Gastrocnemius medialis (tissue), 4 donors: ENCODE results near the gene SELENOS. TPM values are rescaled to one million over a fixed set of nuclear protein-coding genes. Genes with fewer than 3 reads are reported as not detected.

Source experiments
- ATAC-seq, 2 donors: fragments of 150-250 bp; one replicate each; pipeline ENCODE4 v1.9.1; 2016
- DNase-seq, 2 donors: peaks; one replicate each; pipeline ENCODE4 v3.0.0-alpha.2; 2019
- H3K27ac ChIP-seq, 4 donors: fragments of 200-600 bp; sonication (generic); 1 replicate in 1 of 4; 2 replicates in 3 of 4; pipeline ENCODE4 v1.5.1; 2016 to 2018; ENCODE audit warnings: mild to moderate bottlenecking in 2 of 4, moderate library complexity in 1 of 4
- H3K27me3 ChIP-seq, 3 donors: fragments of 200-600 bp; sonication (generic) in 2 of 3; 1 replicate in 1 of 3; 2 replicates in 2 of 3; pipeline versions ENCODE4 v1.5.1 to v1.6.0; 2016 to 2019; ENCODE audit warnings: mild to moderate bottlenecking in 1 of 3, moderate library complexity in 1 of 3
- H3K36me3 ChIP-seq, 2 donors: fragments of 200-600 bp; sonication (generic) in 1 of 2; one replicate each; pipeline ENCODE4 v1.5.1; 2017 to 2018
- H3K4me1 ChIP-seq, 2 donors: fragments of 200-600 bp; sonication (generic) in 1 of 2; one replicate each; pipeline ENCODE4 v1.5.1; 2016 to 2017; ENCODE audit warnings: mild to moderate bottlenecking in 2 of 2
- H3K4me3 ChIP-seq, 4 donors: fragments of 200-600 bp; sonication (generic) in 3 of 4; 1 replicate in 1 of 4; 2 replicates in 3 of 4; pipeline ENCODE4 v1.5.1; 2016 to 2019; ENCODE audit warnings: mild to moderate bottlenecking in 2 of 4
- H3K9me3 ChIP-seq, 3 donors: fragments of 200-600 bp; sonication (generic) in 2 of 3; 1 replicate in 1 of 3; 2 replicates in 2 of 3; pipeline ENCODE4 v1.5.1; 2016 to 2019
- POLR2A ChIP-seq, 2 donors: fragments of 450-650 bp; IDR thresholded peaks; one replicate each; pipeline ENCODE4 v1.6.1; 2017; ENCODE audit warnings: antibody characterized with exemption in 2 of 2, mild to moderate bottlenecking in 2 of 2, moderate library complexity in 2 of 2
- in situ Hi-C, 4 donors: fragments of 200-750 bp; cut with MboI; loops; one replicate each; pipeline versions ENCODE4 v1.15.0 to v1.8.0; 2017; ENCODE audit warnings: low sequenced_read_pairs in 4 of 4
- intact Hi-C: fragments of 100-400 bp; cut with DNase I; formaldehyde crosslinking; loops from one replicate; pipeline ENCODE4 v1.15.1; 2023; ENCODE audit warnings: low total_unique reads
- total RNA-seq, 4 donors: library from RNA; depleted of rRNA; stranded (reverse); fragments of >200 nt; gene quantifications; one replicate each; pipeline versions ENCODE4 v1.1.0 to v1.2.3, GENCODE V29; 2016
- TF ChIP-seq, protein P1 (sequence below), 5 experiments: fragments of 450-650 bp in 3 of 5; fragments of 200-600 bp in 2 of 5; sonication (generic) in 2 of 5; IDR thresholded peaks in 4 of 5; conservative IDR thresholded peaks in 1 of 5; 1 replicate in 4 of 5; 2 replicates in 1 of 5; pipeline ENCODE4 v1.5.1; 2016 to 2019; ENCODE audit warnings: antibody characterized with exemption in 5 of 5, mild to moderate bottlenecking in 3 of 5, moderate library complexity in 3 of 5

Gene SELENOS
- total RNA-seq, 4 donors from 2014 or later: 74.9 to 106 (median 89.1) TPM

- intact Hi-C loops: loop anchor here (10.0 kb wide), 1 partner anchor 67 kb away; no protein-coding TSS in a partner anchor
Observed at GRCh38 chr15:101307897-101308603, 30.8 kb upstream of the SELENOS start.

GRCh38 chr15:101307048-101307896 lies 30.0 kb upstream of the SELENOS start:
- TF ChIP-seq, protein P1, sequence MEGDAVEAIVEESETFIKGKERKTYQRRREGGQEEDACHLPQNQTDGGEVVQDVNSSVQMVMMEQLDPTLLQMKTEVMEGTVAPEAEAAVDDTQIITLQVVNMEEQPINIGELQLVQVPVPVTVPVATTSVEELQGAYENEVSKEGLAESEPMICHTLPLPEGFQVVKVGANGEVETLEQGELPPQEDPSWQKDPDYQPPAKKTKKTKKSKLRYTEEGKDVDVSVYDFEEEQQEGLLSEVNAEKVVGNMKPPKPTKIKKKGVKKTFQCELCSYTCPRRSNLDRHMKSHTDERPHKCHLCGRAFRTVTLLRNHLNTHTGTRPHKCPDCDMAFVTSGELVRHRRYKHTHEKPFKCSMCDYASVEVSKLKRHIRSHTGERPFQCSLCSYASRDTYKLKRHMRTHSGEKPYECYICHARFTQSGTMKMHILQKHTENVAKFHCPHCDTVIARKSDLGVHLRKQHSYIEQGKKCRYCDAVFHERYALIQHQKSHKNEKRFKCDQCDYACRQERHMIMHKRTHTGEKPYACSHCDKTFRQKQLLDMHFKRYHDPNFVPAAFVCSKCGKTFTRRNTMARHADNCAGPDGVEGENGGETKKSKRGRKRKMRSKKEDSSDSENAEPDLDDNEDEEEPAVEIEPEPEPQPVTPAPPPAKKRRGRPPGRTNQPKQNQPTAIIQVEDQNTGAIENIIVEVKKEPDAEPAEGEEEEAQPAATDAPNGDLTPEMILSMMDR (IDR thresholded peaks at IDR 0.05 in 4 of 5, conservative IDR thresholded peaks at IDR 0.05 in 1 of 5): no peak
- TF ChIP-seq POLR2A (IDR thresholded peaks at IDR 0.05): no peak
- intact Hi-C loops (loop anchor here (10.0 kb wide), 1 partner anchor 68 kb away; no protein-coding TSS in a partner anchor), in situ Hi-C loops (no loop called here)
- Histone ChIP-seq H3K27me3 (no peaks in the 10 kb centered on the region), H3K36me3 (peaks cover 0 to 8% of the 10 kb centered on the region in 2 donors), H3K27ac (no peak overlapping the region), H3K9me3 (no peaks in the 10 kb centered on the region), H3K4me1 (no peaks in the 10 kb centered on the region), H3K4me3 (no peak overlapping the region)
- ATAC-seq: no peak
- DNase-seq: no peak

More at GRCh38 chr15:101307897-101308603, 30.8 kb upstream of the SELENOS start:
- no peaks in the 10 kb centered on the region for H3K27me3 ChIP-seq
- no peak for TF ChIP-seq POLR2A (IDR thresholded peaks at IDR 0.05)
- TF ChIP-seq, protein P1 (IDR thresholded peaks at IDR 0.05 in 4 of 5, conservative IDR thresholded peaks at IDR 0.05 in 1 of 5): no peak
- no peak for DNase-seq
- in situ Hi-C loops: no loop called here
- H3K9me3 ChIP-seq: no peaks in the 10 kb centered on the region
- no peak overlapping the region for H3K27ac ChIP-seq
- ATAC-seq: no peak
- H3K4me3 ChIP-seq: no peak overlapping the region
- H3K4me1 ChIP-seq: no peaks in the 10 kb centered on the region
- peaks cover 0 to 11% of the 10 kb centered on the region in 2 donors for H3K36me3 ChIP-seq

DNA sequence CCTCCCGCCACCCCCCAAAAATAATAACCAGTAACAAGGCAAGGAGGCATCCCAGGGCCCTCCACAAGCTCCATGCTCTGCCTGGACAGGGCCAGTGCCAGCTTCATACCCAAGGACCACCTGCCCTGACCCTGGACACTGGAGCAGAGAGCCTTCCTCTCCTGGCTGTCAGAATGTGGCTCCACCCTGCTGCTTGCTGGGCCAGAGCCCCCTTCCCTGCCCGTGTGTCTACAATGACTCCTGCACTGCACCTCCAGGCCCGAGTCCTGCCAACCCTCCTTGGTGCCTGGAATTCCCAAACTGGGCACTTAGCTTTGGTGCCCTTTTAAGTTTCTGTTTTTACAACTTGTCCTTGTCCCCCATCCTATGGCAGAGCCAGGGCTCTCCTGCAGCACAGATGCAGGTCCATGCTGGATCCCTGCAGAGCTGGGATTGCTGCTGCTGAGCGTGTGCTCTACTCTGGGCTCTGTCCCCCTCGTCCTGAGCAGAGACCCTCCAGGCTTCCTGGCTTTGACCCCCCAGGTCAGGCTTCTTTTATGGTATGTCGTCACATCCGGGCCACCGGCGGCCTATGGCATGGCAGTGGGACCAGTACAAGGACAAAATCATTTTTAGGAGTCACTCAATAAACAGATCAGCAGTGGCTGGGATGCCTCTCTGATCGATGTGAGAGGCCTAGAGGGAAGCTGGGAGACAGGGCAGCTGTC lies 29.2 kb upstream of the SELENOS start:
- Histone ChIP-seq H3K4me1 (no peaks in the 10 kb centered on the region), H3K9me3 (no peaks in the 10 kb centered on the region), H3K27me3 (no peaks in the 10 kb centered on the region), H3K4me3 (no peak overlapping the region), H3K36me3 (peaks cover 0 to 8% of the 10 kb centered on the region in 2 donors), H3K27ac (no peak overlapping the region)
- intact Hi-C loops (loop anchor here (10.0 kb wide), 1 partner anchor 68 kb away; no protein-coding TSS in a partner anchor), in situ Hi-C loops (no loop called here)
- no peak for TF ChIP-seq POLR2A (IDR thresholded peaks at IDR 0.05)
- TF ChIP-seq, protein P1 (IDR thresholded peaks at IDR 0.05 in 4 of 5, conservative IDR thresholded peaks at IDR 0.05 in 1 of 5): no peak
- ATAC-seq: no peak
- DNase-seq: no peak

DNA sequence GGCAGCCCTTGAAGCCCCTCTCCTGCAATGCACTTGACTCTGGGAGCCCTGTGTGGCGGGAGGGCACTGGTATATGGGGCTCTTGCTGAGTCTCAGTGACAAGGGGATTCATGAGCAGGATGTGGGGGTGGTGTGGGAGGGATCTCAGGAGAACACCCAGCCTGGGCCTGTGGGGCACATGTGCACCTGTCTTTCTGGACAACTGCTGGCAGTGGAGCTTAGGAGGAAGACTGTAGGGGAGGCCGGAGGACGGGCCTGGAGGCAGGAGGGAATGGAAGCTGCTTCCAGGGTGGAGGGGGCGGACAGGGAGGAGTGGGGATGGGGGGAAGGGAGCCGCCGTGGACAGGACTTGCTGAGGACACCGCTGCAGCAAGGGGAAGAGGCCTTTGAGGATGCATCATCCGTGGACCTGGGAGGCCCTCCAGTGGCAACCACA lies 28.6 kb upstream of the SELENOS start:
- Histone ChIP-seq H3K36me3 (peaks cover 0 to 8% of the 10 kb centered on the region in 2 donors), H3K9me3 (no peaks in the 10 kb centered on the region), H3K27ac (no peak overlapping the region), H3K27me3 (no peaks in the 10 kb centered on the region), H3K4me3 (no peak overlapping the region), H3K4me1 (no peaks in the 10 kb centered on the region)
- in situ Hi-C loops (no loop called here), intact Hi-C loops (loop anchor here (10.0 kb wide), 1 partner anchor 69 kb away; no protein-coding TSS in a partner anchor)
- no peak for TF ChIP-seq POLR2A (IDR thresholded peaks at IDR 0.05)
- TF ChIP-seq, protein P1 (IDR thresholded peaks at IDR 0.05 in 4 of 5, conservative IDR thresholded peaks at IDR 0.05 in 1 of 5): no peak
- no peak for DNase-seq
- no peak for ATAC-seq
